NCI-H1694 (cell line): Measurements from ENCODE around the gene UQCRHL.

ENCODE experiments used
- DNase-seq: peaks from one replicate; lab custom pipeline; 2025; lab: John Stamatoyannopoulos, UW

The UQCRHL gene

DNA sequence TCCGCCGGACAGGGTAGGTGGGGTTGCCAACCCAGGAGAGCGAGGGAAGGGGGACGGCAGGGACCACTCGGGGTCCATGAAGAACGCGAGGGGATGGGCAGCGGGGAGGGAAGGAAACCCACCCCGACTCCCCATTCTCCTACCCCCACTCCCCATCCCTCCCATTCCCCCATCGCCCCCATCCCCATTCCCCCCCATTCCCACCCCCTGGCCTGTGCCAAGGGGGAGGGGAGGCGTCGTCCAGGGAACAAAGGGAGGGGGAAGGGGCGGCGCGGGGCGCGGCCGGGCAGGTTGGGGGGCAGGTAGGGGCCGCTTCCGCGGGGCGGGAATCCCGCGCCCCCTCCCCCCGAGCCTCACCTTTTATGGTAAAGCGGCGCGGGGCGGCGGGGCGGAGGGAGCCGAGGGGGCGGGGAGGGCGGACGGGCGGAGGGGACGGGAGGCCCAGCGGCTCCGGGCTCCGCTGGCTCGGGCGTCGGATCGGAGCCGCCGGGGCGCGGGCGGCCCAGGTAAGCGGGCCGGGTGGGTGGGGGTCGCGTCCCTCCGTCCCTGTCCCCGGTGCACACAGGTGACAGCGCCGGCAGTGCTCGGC, 49.0 kb downstream of the UQCRHL start, which contains the start of gene FBLIM1:
Gene FBLIM1 (plus strand): TSS at position 453 of the 589 bp plus-strand sequence. CDS start 6,189 bp downstream, outside the sequence.
- DNase-seq = no peak

DNA sequence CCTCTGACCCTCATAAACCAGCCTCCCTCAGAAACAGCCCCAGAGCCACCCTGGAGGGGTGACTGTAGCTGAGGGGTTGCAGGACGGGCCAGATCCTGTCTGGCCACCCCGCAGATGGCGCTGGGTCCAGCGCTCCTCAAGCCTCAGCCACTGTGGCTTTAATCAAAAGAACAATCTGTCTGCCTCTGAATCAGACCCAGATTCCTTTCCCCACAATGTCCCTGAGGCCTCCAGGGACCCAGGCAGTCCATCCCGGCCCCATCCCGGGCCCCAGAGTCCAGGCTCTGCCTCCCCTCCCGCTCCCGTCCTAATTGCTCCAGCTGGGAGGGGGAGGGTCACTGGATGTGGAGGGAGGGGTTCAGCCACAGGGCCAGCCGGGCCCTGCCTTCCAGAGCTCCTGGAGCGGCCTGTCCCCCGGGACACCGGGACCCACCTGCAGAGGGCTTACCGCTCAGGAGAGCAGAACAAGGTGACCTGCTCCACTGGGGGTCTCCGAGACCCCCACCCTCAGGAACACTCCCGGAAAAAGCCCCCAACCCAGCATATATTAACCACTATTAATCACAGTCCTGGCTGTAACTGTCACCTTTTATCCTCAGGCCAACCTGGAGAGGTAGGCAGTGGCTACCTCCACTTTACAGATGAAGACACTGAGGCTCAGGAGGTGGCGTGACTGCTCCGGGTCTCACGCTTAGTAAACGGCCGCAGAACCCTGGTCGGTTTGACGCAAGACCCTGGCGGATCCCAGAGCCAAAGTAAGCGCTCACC, 49.7 kb downstream of the UQCRHL start:
- no peak for DNase-seq
